ENCODE data around the gene CHD2. TPM values are rescaled to one million over a fixed set of nuclear protein-coding genes. Genes with fewer than 3 reads are reported as not detected.
A peak's percentile ranks its signal among the peaks of the same experiment; 100 is the strongest.

The CHD2 gene
- total RNA-seq, 6 donors from 2014 or later = 102 to 500 (median 155) TPM

- TF ChIP-seq POLR2A (IDR thresholded peaks at IDR 0.05) (no peak), EP300 (IDR thresholded peaks at IDR 0.05) (no peak)
- DNase-seq (no peak), ATAC-seq (ENCODE audit: low FRiP score in 2 of 2) (no peak)
- peaks cover 33 to 96% (median 63%) of the 10 kb centered on the region in 4 donors for H3K36me3 ChIP-seq
- 75 to 81% methylated on average over 8 of the region's 8 CpGs for WGBS, 2 donors
- H3K4me1 ChIP-seq = no peaks in the 10 kb centered on the region
- H3K27me3 ChIP-seq = no peaks in the 10 kb centered on the region
- H3K9me3 ChIP-seq = no peaks in the 10 kb centered on the region
- no peak overlapping the region for H3K4me3 ChIP-seq
- H3K27ac ChIP-seq = peak overlapping the region in 1 of 4 donors; percentile 24
Observed at GRCh38 chr15:92958105-92958504, 58.0 kb downstream of the CHD2 start.

DNA sequence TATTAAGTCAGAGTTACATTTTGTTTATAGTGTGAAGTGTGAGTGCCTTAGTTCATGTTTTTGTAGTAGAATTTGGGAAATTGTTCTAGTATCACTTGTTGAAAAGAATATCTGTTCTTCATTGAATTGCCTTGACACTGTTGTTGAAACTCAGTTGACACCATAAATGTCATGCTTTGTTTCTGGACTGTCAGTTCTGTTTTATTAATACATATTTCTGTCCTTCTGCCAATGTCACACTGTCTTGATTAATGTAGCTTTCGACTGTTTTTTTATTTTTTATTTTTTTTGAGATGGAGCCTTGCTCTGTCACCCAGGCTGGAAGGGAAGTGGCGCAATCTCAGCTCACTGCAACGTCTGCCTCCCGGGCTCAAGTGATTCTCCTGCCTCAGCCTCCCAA is 59.1 kb downstream of the CHD2 start:
- no peak overlapping the region for H3K4me3 ChIP-seq
- no peaks in the 10 kb centered on the region for H3K9me3 ChIP-seq
- H3K4me1 ChIP-seq = peaks cover 0 to 11% (median 1%) of the 10 kb centered on the region in 4 donors
- TF ChIP-seq, protein P1, sequence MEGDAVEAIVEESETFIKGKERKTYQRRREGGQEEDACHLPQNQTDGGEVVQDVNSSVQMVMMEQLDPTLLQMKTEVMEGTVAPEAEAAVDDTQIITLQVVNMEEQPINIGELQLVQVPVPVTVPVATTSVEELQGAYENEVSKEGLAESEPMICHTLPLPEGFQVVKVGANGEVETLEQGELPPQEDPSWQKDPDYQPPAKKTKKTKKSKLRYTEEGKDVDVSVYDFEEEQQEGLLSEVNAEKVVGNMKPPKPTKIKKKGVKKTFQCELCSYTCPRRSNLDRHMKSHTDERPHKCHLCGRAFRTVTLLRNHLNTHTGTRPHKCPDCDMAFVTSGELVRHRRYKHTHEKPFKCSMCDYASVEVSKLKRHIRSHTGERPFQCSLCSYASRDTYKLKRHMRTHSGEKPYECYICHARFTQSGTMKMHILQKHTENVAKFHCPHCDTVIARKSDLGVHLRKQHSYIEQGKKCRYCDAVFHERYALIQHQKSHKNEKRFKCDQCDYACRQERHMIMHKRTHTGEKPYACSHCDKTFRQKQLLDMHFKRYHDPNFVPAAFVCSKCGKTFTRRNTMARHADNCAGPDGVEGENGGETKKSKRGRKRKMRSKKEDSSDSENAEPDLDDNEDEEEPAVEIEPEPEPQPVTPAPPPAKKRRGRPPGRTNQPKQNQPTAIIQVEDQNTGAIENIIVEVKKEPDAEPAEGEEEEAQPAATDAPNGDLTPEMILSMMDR (IDR thresholded peaks at IDR 0.05) = no peak
- TF ChIP-seq POLR2A (IDR thresholded peaks at IDR 0.05) (no peak), EP300 (IDR thresholded peaks at IDR 0.05) (no peak), POLR2AphosphoS5 (IDR thresholded peaks at IDR 0.05) (no peak)
- DNase-seq (no peak), ATAC-seq (ENCODE audit: low FRiP score in 2 of 2) (no peak)
- H3K27me3 ChIP-seq = no peaks in the 10 kb centered on the region
- H3K27ac ChIP-seq = peak overlapping the region in 3 of 4 donors; percentile 14 to 38 (median 26)
- WGBS, 2 donors = 63 to 66% methylated on average over 4 of the region's 4 CpGs
- peaks cover 25 to 94% (median 60%) of the 10 kb centered on the region in 4 donors for H3K36me3 ChIP-seq

DNA sequence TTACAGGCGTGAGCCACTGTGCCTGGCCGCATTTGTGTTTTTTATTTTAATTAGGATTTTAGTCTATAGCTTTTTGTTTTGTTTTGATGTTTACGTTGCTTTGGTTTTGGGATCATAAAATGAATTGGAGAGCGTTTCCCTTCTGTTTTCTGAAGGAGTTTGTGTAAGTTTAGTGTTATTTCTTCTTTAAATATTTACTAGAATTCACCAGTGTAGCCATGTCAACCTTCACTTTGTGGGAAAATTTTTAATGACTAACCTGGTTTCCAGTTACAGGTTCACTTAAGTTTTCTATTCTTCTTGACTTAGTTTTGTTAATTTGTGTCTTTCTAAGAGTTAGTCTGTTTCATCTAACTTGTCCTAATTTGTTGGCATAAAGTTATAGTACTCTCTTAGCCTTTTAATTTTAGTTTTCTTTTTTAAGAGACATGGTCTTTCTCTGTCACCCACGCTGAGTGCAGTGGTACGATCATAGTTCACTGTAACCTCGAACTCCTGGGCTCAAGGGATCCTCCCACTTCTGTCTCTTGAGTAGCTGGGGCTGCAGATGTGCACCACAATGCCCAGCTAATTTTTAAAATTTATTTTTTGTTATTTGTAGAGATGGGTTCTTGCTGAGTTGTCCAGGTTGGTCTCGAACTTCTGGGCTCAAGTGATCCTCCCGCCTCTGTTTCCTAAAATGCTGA is 61.0 kb downstream of the CHD2 start:
- H3K36me3 ChIP-seq = peaks cover 8 to 91% (median 46%) of the 10 kb centered on the region in 4 donors

GRCh38 chr15:92962914-92963313 is 62.8 kb downstream of the CHD2 start:
- Histone ChIP-seq H3K36me3 (peaks cover 2 to 86% (median 45%) of the 10 kb centered on the region in 4 donors), H3K27ac (no peak overlapping the region), H3K4me3 (no peak overlapping the region), H3K27me3 (no peaks in the 10 kb centered on the region), H3K9me3 (no peaks in the 10 kb centered on the region), H3K4me1 (peaks cover 0 to 11% (median 1%) of the 10 kb centered on the region in 4 donors)
- no peak for DNase-seq
- TF ChIP-seq, protein P1 (IDR thresholded peaks at IDR 0.05) = no peak
- no peak for TF ChIP-seq POLR2AphosphoS5 (IDR thresholded peaks at IDR 0.05)
- TF ChIP-seq EP300 (IDR thresholded peaks at IDR 0.05) = no peak
- no peak for TF ChIP-seq POLR2A (IDR thresholded peaks at IDR 0.05)
- no peak for ATAC-seq (ENCODE audit: low FRiP score in 2 of 2)
- WGBS, 2 donors = 95 to 96% methylated on average over 1 of the region's 1 CpG

More for the DNA sequence above, 61.0 kb downstream of the CHD2 start:
- DNase-seq (no peak), ATAC-seq (ENCODE audit: low FRiP score in 2 of 2) (no peak)
- Histone ChIP-seq H3K4me3 (no peak overlapping the region), H3K9me3 (no peaks in the 10 kb centered on the region), H3K27me3 (no peaks in the 10 kb centered on the region), H3K27ac (no peak overlapping the region), H3K4me1 (peaks cover 0 to 11% (median 1%) of the 10 kb centered on the region in 4 donors)
- 94 to 96% methylated on average over 9 of the region's 9 CpGs for WGBS, 2 donors
- TF ChIP-seq POLR2AphosphoS5 (IDR thresholded peaks at IDR 0.05) (no peak), POLR2A (IDR thresholded peaks at IDR 0.05) (no peak), EP300 (IDR thresholded peaks at IDR 0.05) (no peak)
- TF ChIP-seq, protein P1 (IDR thresholded peaks at IDR 0.05) = no peak

DNA sequence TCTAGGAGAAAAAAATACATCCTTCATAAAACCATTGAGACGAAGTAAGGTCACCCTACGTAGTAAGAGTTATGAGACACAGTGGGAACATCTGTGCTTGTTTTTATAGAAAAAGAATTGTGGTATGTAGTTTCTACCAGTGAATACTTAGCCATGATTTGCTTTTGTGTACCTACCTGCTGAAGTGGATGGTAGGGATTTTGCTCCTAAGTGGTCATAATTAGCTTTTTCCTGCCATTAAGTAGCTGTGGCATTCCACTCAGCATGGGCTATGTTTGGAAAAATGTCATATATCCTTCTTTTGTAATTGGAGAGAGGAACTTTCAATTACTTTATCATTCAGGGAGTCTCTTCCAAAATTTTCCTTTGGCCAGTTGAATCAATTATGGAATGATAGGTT is 63.7 kb downstream of the CHD2 start:
- no peak for ATAC-seq (ENCODE audit: low FRiP score in 2 of 2)

More for the DNA sequence above, 63.7 kb downstream of the CHD2 start:
- no peak for DNase-seq
- no peak overlapping the region for H3K4me3 ChIP-seq
- H3K36me3 ChIP-seq = peaks cover 2 to 87% (median 49%) of the 10 kb centered on the region in 4 donors
- peaks cover 0 to 19% (median 1%) of the 10 kb centered on the region in 4 donors for H3K4me1 ChIP-seq
- no peak overlapping the region for H3K27ac ChIP-seq
- no peaks in the 10 kb centered on the region for H3K9me3 ChIP-seq
- TF ChIP-seq, protein P1 (IDR thresholded peaks at IDR 0.05) = no peak
- TF ChIP-seq POLR2A (IDR thresholded peaks at IDR 0.05) = no peak
- no peak for TF ChIP-seq POLR2AphosphoS5 (IDR thresholded peaks at IDR 0.05)
- no peak for TF ChIP-seq EP300 (IDR thresholded peaks at IDR 0.05)
- 80 to 84% methylated on average over 2 of the region's 2 CpGs for WGBS, 2 donors
- no peaks in the 10 kb centered on the region for H3K27me3 ChIP-seq

Data from upper lobe of left lung (tissue), 6 donors.